HepG2 (cell line): Measurements from ENCODE around the gene NPR3. TPM values are rescaled to one million over a fixed set of nuclear protein-coding genes. Genes with fewer than 3 reads are reported as not detected.

Experiments used
- ATAC-seq: fragments of 200-7000 bp; cut with Tn5 transposase; 3 replicates; pipeline ENCODE4 v1.9.1; 2020; ENCODE audit warnings: mild to moderate bottlenecking, moderate library complexity
- BruUV-seq: library from RNA; stranded (reverse); fragments of 400-500 nt; replicated peaks from 2 replicates; lab custom pipeline; 2021; lab: Mats Ljungman, UMichigan
- CTCF ChIA-PET: fragments of 300-600 bp; formaldehyde crosslinking; extraction: SDS; loops from one replicate; lab custom pipeline; 2021; ENCODE audit warnings: low total read pairs, inconsistent platforms, low intra/inter-chr PET ratio; lab: Yijun Ruan, JAX
- POLR2A ChIA-PET: fragments of 350-600 bp; sonication (Branson Sonifier 250); formaldehyde crosslinking; loops from one replicate; lab custom pipeline; 2020; ENCODE audit warnings: antibody characterized with exemption, inconsistent platforms; lab: Yijun Ruan, JAX
- DNase-seq: peaks from one replicate; pipeline ENCODE4 v3.0.0-alpha.2; 2015; ENCODE audit warnings: low spot score
- FAIRE-seq: peaks from 3 replicates; lab custom pipeline; 2011; peaks lifted over from hg19 to GRCh38; lab: Jason Lieb, UNC
- H2AFZ ChIP-seq: one replicate; pipeline ENCODE4 v1.6.1; 2011; ENCODE audit warnings: low read length, inconsistent platforms
- H3K27ac ChIP-seq: fragments of 300-600 bp; 3 replicates; pipeline ENCODE4 v1.8.0; 2011; ENCODE audit warnings: mixed run types, mild to moderate bottlenecking, mixed read lengths, low read length, inconsistent platforms; ENCODE audit not compliant: insufficient read depth; ENCODE audit errors: extremely low read length
- H3K27me3 ChIP-seq, 2 experiments: fragments of 200-600 bp in 1 of 2; 2 replicates in 1 of 2; 3 replicates in 1 of 2; pipeline versions ENCODE4 v1.6.0 to v1.8.0; 2011; ENCODE audit warnings: low read length in 2 of 2, mild to moderate bottlenecking in 2 of 2, moderate library complexity in 2 of 2, inconsistent platforms in 1 of 2; ENCODE audit not compliant: insufficient read depth in 2 of 2, control insufficient read depth in 1 of 2
- H3K36me3 ChIP-seq, 2 experiments: fragments of 200-600 bp in 1 of 2; replicated peaks in 1 of 2; 2 replicates in 1 of 2; 3 replicates in 1 of 2; pipeline versions ENCODE4 v1.5.1 to v1.8.0; 2011; ENCODE audit warnings: low read length in 2 of 2, inconsistent platforms in 1 of 2; ENCODE audit not compliant: insufficient read depth in 2 of 2, control insufficient read depth in 1 of 2
- H3K4me1 ChIP-seq: 2 replicates; pipeline ENCODE4 v1.5.1; 2012; ENCODE audit warnings: low read length, inconsistent platforms; ENCODE audit not compliant: insufficient read depth
- H3K4me2 ChIP-seq: 2 replicates; pipeline ENCODE4 v1.6.0; 2011; ENCODE audit warnings: low read depth, low read length, inconsistent platforms
- H3K4me3 ChIP-seq, 3 experiments: fragments of 200-600 bp in 1 of 3; sonication (generic), shearing (Covaris generic) in 1 of 3; replicated peaks in 1 of 3; 2 replicates each; pipeline ENCODE4 v1.5.1; 2011 to 2016; ENCODE audit warnings: low read length in 3 of 3, inconsistent platforms in 2 of 3, low read depth in 2 of 3, mild to moderate bottlenecking in 2 of 3, control low read depth in 1 of 3, mixed read lengths in 1 of 3; ENCODE audit not compliant: insufficient read depth in 1 of 3
- H3K79me2 ChIP-seq: one replicate; pipeline ENCODE4 v1.6.1; 2011; ENCODE audit warnings: low read length, inconsistent platforms; ENCODE audit not compliant: insufficient read depth
- H3K9ac ChIP-seq: 2 replicates; pipeline ENCODE4 v1.6.0; 2011; ENCODE audit warnings: mild to moderate bottlenecking, low read depth, low read length, inconsistent platforms; ENCODE audit not compliant: insufficient read depth
- H3K9me3 ChIP-seq: 2 replicates; pipeline ENCODE4 v1.5.1; 2012; ENCODE audit warnings: mild to moderate bottlenecking, low read length
- H4K20me1 ChIP-seq: 2 replicates; pipeline ENCODE4 v1.6.0; 2011; ENCODE audit warnings: inconsistent platforms, mild to moderate bottlenecking, low read length, moderate library complexity; ENCODE audit not compliant: insufficient read depth
- BCL3 ChIP-seq: sonication (generic); formaldehyde crosslinking; IDR thresholded peaks from 2 replicates; pipeline ENCODE4 v1.5.1; 2020; ENCODE audit warnings: mild to moderate bottlenecking, missing genetic modification reagents, moderate library complexity
- PAXIP1 ChIP-seq: sonication (generic); formaldehyde crosslinking; conservative IDR thresholded peaks from 2 replicates; pipeline ENCODE4 v1.4.0; 2020; ENCODE audit warnings: mild to moderate bottlenecking, missing genetic modification reagents, moderate library complexity
- PLRG1 ChIP-seq: fragments of 450-650 bp; conservative IDR thresholded peaks from 2 replicates; pipeline ENCODE4 v1.6.1; 2016
- SPEN ChIP-seq: sonication (generic); formaldehyde crosslinking; IDR thresholded peaks from 2 replicates; pipeline ENCODE4 v1.5.1; 2020; ENCODE audit warnings: low read depth, mild to moderate bottlenecking, missing genetic modification reagents
- TAF1 ChIP-seq: sonication (generic); formaldehyde crosslinking; IDR thresholded peaks from 2 replicates; pipeline ENCODE4 v1.4.0; 2020; ENCODE audit warnings: missing genetic modification reagents
- TEAD3 ChIP-seq: optimal IDR thresholded peaks from 2 replicates; pipeline ENCODE3; 2016; ENCODE audit warnings: borderline replicate concordance
- USF2 ChIP-seq, 2 experiments: sonication (generic) in 1 of 2; formaldehyde crosslinking in 1 of 2; IDR thresholded peaks; 2 replicates each; pipeline versions ENCODE4 v1.5.1 to v1.6.1; 2011 to 2020; ENCODE audit warnings: borderline replicate concordance in 1 of 2, low read depth in 1 of 2, low read length in 1 of 2, mild to moderate bottlenecking in 1 of 2, missing genetic modification reagents in 1 of 2, moderate library complexity in 1 of 2
- in situ Hi-C: cut with HindIII; loops from 2 replicates; pipeline ENCODE4 v1.10.0; 2017; ENCODE audit warnings: low pct_unique_long_range_greater_than_20kb; ENCODE audit not compliant: extremely low pct_ligation_motif_present
- intact Hi-C: fragments of 100-400 bp; cut with micrococcal nuclease; formaldehyde crosslinking; loops from one replicate; pipeline ENCODE4 v1.10.0; 2022; ENCODE audit not compliant: unreplicated experiment
- polyA plus RNA-seq, 8 experiments: library from polyadenylated mRNA; depleted of rRNA in 3 of 8; stranded (reverse) in 7 of 8; unstranded in 1 of 8; fragments of >200 nt; fragmentation: Illumina TruSeq in 4 of 8; extraction: Trizol in 4 of 8; gene quantifications; 2 replicates each; pipeline versions ENCODE4 v1.2.1 to v1.2.3, GENCODE V29; 2011 to 2016; ENCODE audit warnings: low read depth in 4 of 8, missing spikeins in 1 of 8, mixed read lengths in 1 of 8; ENCODE audit not compliant: insufficient read depth in 1 of 8
- total RNA-seq, 5 experiments: library from RNA; depleted of rRNA; stranded (reverse); fragments of >200 nt; fragmentation: Illumina TruSeq; extraction: Trizol; gene quantifications; 2 replicates each; pipeline ENCODE4 v1.2.3, GENCODE V29; 2016; ENCODE audit warnings: low read depth in 1 of 5

Gene NPR3
- total and polyA plus RNA-seq, 2 of the 13 experiments (the other 11 are each of a cell fraction or from before 2014, with no cell fraction given) = 0.01 TPM; not detected in 1

- TF ChIP-seq TEAD3 (no peak), SPEN (CRISPR knock-in tag) (no peak), TAF1 (CRISPR knock-in tag) (no peak), BCL3 (CRISPR knock-in tag) (no peak), PLRG1 (no peak)
- TF ChIP-seq, all 625 proteins: peak for 0
Measured at GRCh38 chr5:32814141-32814540, 103.0 kb downstream of the NPR3 start (continued).

DNA sequence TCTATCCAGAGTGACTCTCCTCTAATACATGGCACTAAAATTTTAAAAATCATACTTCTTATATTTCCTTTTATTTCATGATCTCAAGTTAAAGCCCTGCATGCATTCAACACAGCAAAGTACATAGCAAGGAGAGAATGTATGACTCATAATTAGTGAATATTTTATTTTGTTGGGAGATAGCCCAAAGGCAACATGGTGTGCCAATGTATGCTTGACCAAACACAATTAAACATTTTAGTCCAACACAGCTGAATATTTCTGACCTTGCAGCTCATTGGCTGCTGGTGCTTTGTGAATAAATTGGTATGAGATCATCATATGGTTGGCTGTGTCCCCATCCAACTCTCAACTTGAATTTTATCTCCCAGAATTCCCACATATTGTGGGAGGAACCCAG lies 103.5 kb downstream of the NPR3 start:
- CTCF ChIA-PET = no interaction called here
- DNase-seq (no peak), ATAC-seq (no peak), FAIRE-seq (no peak)
- H3K36me3 ChIP-seq = no peaks in the 10 kb centered on the region
- H3K27me3 ChIP-seq = no peaks in the 10 kb centered on the region
- no peaks in the 10 kb centered on the region for H4K20me1 ChIP-seq
- POLR2A ChIA-PET = no interaction called here
- no peak overlapping the region for H3K4me3 ChIP-seq
- no peak overlapping the region for H3K27ac ChIP-seq
- H3K9me3 ChIP-seq = no peaks in the 10 kb centered on the region
- TF ChIP-seq PAXIP1 (CRISPR knock-in tag) (no peak), USF2 (IDR thresholded peaks at IDR 0.05; ENCODE audit: low read depth, low read length) (no peak), USF2 (CRISPR knock-in tag; IDR thresholded peaks at IDR 0.05; ENCODE audit: borderline replicate concordance) (no peak)
- H3K4me2 ChIP-seq = no peak overlapping the region
- H3K4me1 ChIP-seq = no peaks in the 10 kb centered on the region
- no peak overlapping the region for H3K9ac ChIP-seq
- in situ Hi-C loops = no loop called here
- H2AFZ ChIP-seq = no peak overlapping the region
- no peaks in the 10 kb centered on the region for H3K79me2 ChIP-seq
- intact Hi-C loops = no loop called here
- no TSS peak for BruUV-seq
